GM12878 (cell line): ENCODE data around the gene DHRS1.

ENCODE experiments used
- ELK1 ChIP-seq: IDR thresholded peaks from 2 replicates; pipeline ENCODE4 v1.6.1; 2012; ENCODE audit warnings: low read depth, low read length, improper control_type of control experiment
- EP300 ChIP-seq, 2 experiments: fragments of 150-350 bp in 1 of 2; IDR thresholded peaks; 2 replicates each; pipeline ENCODE4 v1.6.1; 2011 to 2012; ENCODE audit warnings: low read depth in 2 of 2, low read length in 2 of 2, borderline replicate concordance in 1 of 2, improper control_type of control experiment in 1 of 2, inconsistent platforms in 1 of 2; ENCODE audit not compliant: control insufficient read depth in 1 of 2
- GABPA ChIP-seq: IDR thresholded peaks from 2 replicates; pipeline ENCODE4 v1.6.1; 2014; ENCODE audit warnings: antibody characterized with exemption, low read depth, mild to moderate bottlenecking, inconsistent platforms
- HDAC2 ChIP-seq: fragments of 200-600 bp; sonication (generic); IDR thresholded peaks from 2 replicates; pipeline ENCODE4 v1.6.1; 2017
- MAX ChIP-seq: IDR thresholded peaks from 2 replicates; pipeline ENCODE4 v1.6.1; 2012; ENCODE audit warnings: low read depth, low read length, improper control_type of control experiment
- NR2C2 ChIP-seq: IDR thresholded peaks from 2 replicates; pipeline ENCODE4 v1.6.1; 2011; ENCODE audit warnings: borderline replicate concordance, low read depth; ENCODE audit not compliant: control insufficient read depth, insufficient read length
- POLR2A ChIP-seq: IDR thresholded peaks from 2 replicates; pipeline ENCODE4 v1.6.1; 2011; ENCODE audit warnings: low read depth, mild to moderate bottlenecking, low read length
- YY1 ChIP-seq: IDR thresholded peaks from 2 replicates; pipeline ENCODE4 v1.6.1; 2011; ENCODE audit warnings: low read depth, mild to moderate bottlenecking, low read length
- ZBTB33 ChIP-seq: fragments of 450-650 bp; IDR thresholded peaks from 2 replicates; pipeline ENCODE4 v1.6.1; 2017; ENCODE audit warnings: mild to moderate bottlenecking
- ZZZ3 ChIP-seq: IDR thresholded peaks from 2 replicates; pipeline ENCODE4 v1.6.1; 2011; ENCODE audit warnings: low read depth; ENCODE audit not compliant: control insufficient read depth, insufficient read length
- TF ChIP-seq, protein P1 (sequence below), 3 experiments: IDR thresholded peaks in 2 of 3; conservative IDR thresholded peaks in 1 of 3; 2 replicates each; pipeline ENCODE4 v1.5.1; 2011; ENCODE audit warnings: low read depth in 3 of 3, low read length in 3 of 3, mild to moderate bottlenecking in 3 of 3, control low read depth in 2 of 3, moderate library complexity in 2 of 3, inconsistent platforms in 1 of 3, mixed read lengths in 1 of 3; ENCODE audit not compliant: control insufficient read depth in 2 of 3, insufficient read depth in 1 of 3; ENCODE audit errors: extremely low read depth in 1 of 3
- TF ChIP-seq, protein P2 (sequence below): IDR thresholded peaks from 2 replicates; pipeline ENCODE4 v1.6.1; 2012; ENCODE audit warnings: mild to moderate bottlenecking, low read depth, low read length

DNA sequence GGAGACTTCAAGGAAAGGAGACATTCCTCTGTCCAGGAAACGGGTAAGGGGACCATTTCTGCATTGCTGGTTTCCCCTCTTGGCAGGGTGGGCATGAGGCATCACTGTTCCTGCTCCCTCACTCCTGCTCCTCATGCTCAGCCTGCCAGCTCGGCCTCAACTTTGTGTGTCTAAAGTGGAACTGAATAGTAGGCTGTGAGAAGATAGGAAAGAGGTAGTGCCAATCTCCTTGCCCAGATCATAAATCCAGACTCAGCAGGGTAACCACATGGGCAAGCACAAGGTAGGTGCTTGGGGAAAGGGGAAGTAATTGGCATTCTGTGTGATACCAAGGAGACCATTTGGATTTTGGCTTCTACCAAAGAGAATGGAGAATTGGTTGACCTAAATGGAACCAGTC is 14.3 kb upstream of the DHRS1 start:
- TF ChIP-seq NR2C2 (no peak), ZZZ3 (no peak), ELK1 (no peak), EP300 (IDR thresholded peaks at IDR 0.05; ENCODE audit: borderline replicate concordance in 1 of 2, control insufficient read depth in 1 of 2, low read depth in 2 of 2, low read length in 2 of 2) (no peak), GABPA (no peak), POLR2A (no peak), YY1 (no peak), MAX (no peak), ZBTB33 (no peak), HDAC2 (no peak)
- TF ChIP-seq, protein P1, sequence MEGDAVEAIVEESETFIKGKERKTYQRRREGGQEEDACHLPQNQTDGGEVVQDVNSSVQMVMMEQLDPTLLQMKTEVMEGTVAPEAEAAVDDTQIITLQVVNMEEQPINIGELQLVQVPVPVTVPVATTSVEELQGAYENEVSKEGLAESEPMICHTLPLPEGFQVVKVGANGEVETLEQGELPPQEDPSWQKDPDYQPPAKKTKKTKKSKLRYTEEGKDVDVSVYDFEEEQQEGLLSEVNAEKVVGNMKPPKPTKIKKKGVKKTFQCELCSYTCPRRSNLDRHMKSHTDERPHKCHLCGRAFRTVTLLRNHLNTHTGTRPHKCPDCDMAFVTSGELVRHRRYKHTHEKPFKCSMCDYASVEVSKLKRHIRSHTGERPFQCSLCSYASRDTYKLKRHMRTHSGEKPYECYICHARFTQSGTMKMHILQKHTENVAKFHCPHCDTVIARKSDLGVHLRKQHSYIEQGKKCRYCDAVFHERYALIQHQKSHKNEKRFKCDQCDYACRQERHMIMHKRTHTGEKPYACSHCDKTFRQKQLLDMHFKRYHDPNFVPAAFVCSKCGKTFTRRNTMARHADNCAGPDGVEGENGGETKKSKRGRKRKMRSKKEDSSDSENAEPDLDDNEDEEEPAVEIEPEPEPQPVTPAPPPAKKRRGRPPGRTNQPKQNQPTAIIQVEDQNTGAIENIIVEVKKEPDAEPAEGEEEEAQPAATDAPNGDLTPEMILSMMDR (IDR thresholded peaks at IDR 0.05 in 2 of 3, conservative IDR thresholded peaks at IDR 0.05 in 1 of 3; ENCODE audit: control insufficient read depth in 2 of 3, extremely low read depth in 1 of 3, insufficient read depth in 1 of 3, low read depth in 3 of 3, low read length in 3 of 3), result no peak
- TF ChIP-seq, protein P2, sequence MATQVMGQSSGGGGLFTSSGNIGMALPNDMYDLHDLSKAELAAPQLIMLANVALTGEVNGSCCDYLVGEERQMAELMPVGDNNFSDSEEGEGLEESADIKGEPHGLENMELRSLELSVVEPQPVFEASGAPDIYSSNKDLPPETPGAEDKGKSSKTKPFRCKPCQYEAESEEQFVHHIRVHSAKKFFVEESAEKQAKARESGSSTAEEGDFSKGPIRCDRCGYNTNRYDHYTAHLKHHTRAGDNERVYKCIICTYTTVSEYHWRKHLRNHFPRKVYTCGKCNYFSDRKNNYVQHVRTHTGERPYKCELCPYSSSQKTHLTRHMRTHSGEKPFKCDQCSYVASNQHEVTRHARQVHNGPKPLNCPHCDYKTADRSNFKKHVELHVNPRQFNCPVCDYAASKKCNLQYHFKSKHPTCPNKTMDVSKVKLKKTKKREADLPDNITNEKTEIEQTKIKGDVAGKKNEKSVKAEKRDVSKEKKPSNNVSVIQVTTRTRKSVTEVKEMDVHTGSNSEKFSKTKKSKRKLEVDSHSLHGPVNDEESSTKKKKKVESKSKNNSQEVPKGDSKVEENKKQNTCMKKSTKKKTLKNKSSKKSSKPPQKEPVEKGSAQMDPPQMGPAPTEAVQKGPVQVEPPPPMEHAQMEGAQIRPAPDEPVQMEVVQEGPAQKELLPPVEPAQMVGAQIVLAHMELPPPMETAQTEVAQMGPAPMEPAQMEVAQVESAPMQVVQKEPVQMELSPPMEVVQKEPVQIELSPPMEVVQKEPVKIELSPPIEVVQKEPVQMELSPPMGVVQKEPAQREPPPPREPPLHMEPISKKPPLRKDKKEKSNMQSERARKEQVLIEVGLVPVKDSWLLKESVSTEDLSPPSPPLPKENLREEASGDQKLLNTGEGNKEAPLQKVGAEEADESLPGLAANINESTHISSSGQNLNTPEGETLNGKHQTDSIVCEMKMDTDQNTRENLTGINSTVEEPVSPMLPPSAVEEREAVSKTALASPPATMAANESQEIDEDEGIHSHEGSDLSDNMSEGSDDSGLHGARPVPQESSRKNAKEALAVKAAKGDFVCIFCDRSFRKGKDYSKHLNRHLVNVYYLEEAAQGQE, result no peak
